Natural killer cell (primary cell): ENCODE results near the gene UBAP2L. TPM values are rescaled to one million over a fixed set of nuclear protein-coding genes. Genes with fewer than 3 reads are reported as not detected.

Experiments used
- ATAC-seq, 3 donors: fragments of 150-1000 bp in 2 of 3; fragments of 200-7000 bp in 1 of 3; cut with Tn5 transposase; 1 replicate in 1 of 3; 2 replicates in 2 of 3; pipeline ENCODE4 v1.10.0; 2021; ENCODE audit warnings: mild to moderate bottlenecking in 2 of 3, moderate library complexity in 2 of 3
- DNase-seq, 2 donors: peaks; one replicate each; pipeline versions ENCODE4 v3.0.0 to v3.0.0-alpha.2; 2013 to 2021; ENCODE audit warnings: mixed read lengths in 1 of 2
- H3K27ac ChIP-seq: one replicate; pipeline ENCODE4 v1.5.1; 2013; ENCODE audit warnings: mild to moderate bottlenecking, low read length
- H3K27me3 ChIP-seq: one replicate; pipeline ENCODE4 v1.6.1; 2013; ENCODE audit warnings: low read length; ENCODE audit not compliant: control insufficient read depth, insufficient read depth
- H3K36me3 ChIP-seq: one replicate; pipeline ENCODE4 v1.6.1; 2013; ENCODE audit warnings: low read length; ENCODE audit not compliant: control insufficient read depth, insufficient read depth
- H3K4me1 ChIP-seq: one replicate; pipeline ENCODE4 v1.6.1; 2013; ENCODE audit warnings: low read length; ENCODE audit not compliant: control insufficient read depth, insufficient read depth
- H3K4me3 ChIP-seq: one replicate; pipeline ENCODE4 v1.5.1; 2013; ENCODE audit warnings: low read length
- H3K9me3 ChIP-seq: one replicate; pipeline ENCODE4 v1.6.1; 2013; ENCODE audit warnings: low read length; ENCODE audit not compliant: control insufficient read depth, insufficient read depth
- H3K27ac Mint-ChIP-seq, 2 donors: one replicate each; pipeline ENCODE4 v1.8.0; 2022; ENCODE audit warnings: mild to moderate bottlenecking in 2 of 2, mixed read lengths in 2 of 2, moderate library complexity in 1 of 2
- H3K27me3 Mint-ChIP-seq, 2 donors: one replicate each; pipeline ENCODE4 v1.8.0; 2022; ENCODE audit warnings: low read depth in 2 of 2, mixed read lengths in 2 of 2
- H3K36me3 Mint-ChIP-seq: one replicate; pipeline ENCODE4 v1.8.0; 2022; ENCODE audit warnings: mixed read lengths
- H3K4me1 Mint-ChIP-seq, 2 donors: one replicate each; pipeline ENCODE4 v1.8.0; 2022; ENCODE audit warnings: mixed read lengths in 2 of 2
- H3K4me3 Mint-ChIP-seq: one replicate; pipeline ENCODE4 v1.8.0; 2022; ENCODE audit warnings: mild to moderate bottlenecking, moderate library complexity, mixed read lengths
- H3K9me3 Mint-ChIP-seq, 2 donors: one replicate each; pipeline ENCODE4 v1.8.0; 2022; ENCODE audit warnings: mixed read lengths in 2 of 2
- CTCF ChIP-seq: fragments of 200-600 bp; IDR thresholded peaks from one replicate; pipeline ENCODE4 v1.8.0; 2022; ENCODE audit warnings: antibody characterized with exemption
- WGBS: methylation state at CpG from one replicate; pipeline ENCODE4 v1.1.7; 2013; ENCODE audit warnings: missing lambda C conversion rate; ENCODE audit not compliant: insufficient coverage; 5-methylcytosine and 5-hydroxymethylcytosine counted together
- intact Hi-C: fragments of 100-400 bp; cut with micrococcal nuclease; formaldehyde crosslinking; loops from one replicate; pipeline ENCODE4 v1.14.2; 2022
- total RNA-seq, 4 donors: library from RNA; stranded (reverse); fragments of 120-200 nt in 1 of 4; gene quantifications; one replicate each; pipeline versions ENCODE4 v1.2.3 to v1.2.4, GENCODE V29; 2013 to 2022

UBAP2L gene
- total RNA-seq, 3 donors from 2014 or later (not counting 1 experiment from before 2014, with no cell fraction given), result 195 to 220 (median 218) TPM

DNA sequence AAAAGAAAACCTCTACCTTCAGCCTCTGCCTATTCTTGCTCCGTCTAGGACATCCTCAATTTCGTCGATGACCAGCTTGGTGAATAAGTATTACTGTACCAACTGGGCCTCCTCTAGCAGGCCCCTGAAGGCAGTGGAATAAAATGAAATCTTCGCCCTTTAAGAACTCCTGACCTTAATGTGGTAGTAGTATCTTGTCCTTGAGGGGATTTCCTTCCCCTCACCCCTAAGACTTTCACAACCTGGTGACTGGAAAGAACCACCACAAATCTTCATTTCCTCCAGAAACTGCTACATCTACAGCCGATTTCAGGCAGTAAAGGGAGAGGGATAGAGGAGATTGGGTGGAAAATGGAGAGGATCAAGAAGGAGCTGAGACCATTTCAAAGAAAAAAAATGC lies 50.1 kb downstream of the UBAP2L start:
- Mint-ChIP-seq H3K9me3 (no peaks in the 10 kb centered on the region), H3K4me3 (peak overlapping the region; percentile 98), H3K27ac (peak overlapping the region; percentile 99 to 100), H3K27me3 (no peaks in the 10 kb centered on the region), H3K36me3 (peaks cover 12% of the 10 kb centered on the region), H3K4me1 (peaks cover 26% of the 10 kb centered on the region in 2 donors)
- no peak overlapping the region for H3K4me3 ChIP-seq
- no peak for TF ChIP-seq CTCF
- WGBS, result 82% methylated on average over 4 of the region's 5 CpGs
- peak overlapping the region; percentile 27 for H3K27ac ChIP-seq
- ATAC-seq, result no peak
- H3K27me3 ChIP-seq, result no peaks in the 10 kb centered on the region
- no peak for DNase-seq
- intact Hi-C loops, result no loop called here
- H3K9me3 ChIP-seq, result no peaks in the 10 kb centered on the region
- H3K36me3 ChIP-seq, result peaks cover 29% of the 10 kb centered on the region
- peaks cover 19% of the 10 kb centered on the region for H3K4me1 ChIP-seq

DNA sequence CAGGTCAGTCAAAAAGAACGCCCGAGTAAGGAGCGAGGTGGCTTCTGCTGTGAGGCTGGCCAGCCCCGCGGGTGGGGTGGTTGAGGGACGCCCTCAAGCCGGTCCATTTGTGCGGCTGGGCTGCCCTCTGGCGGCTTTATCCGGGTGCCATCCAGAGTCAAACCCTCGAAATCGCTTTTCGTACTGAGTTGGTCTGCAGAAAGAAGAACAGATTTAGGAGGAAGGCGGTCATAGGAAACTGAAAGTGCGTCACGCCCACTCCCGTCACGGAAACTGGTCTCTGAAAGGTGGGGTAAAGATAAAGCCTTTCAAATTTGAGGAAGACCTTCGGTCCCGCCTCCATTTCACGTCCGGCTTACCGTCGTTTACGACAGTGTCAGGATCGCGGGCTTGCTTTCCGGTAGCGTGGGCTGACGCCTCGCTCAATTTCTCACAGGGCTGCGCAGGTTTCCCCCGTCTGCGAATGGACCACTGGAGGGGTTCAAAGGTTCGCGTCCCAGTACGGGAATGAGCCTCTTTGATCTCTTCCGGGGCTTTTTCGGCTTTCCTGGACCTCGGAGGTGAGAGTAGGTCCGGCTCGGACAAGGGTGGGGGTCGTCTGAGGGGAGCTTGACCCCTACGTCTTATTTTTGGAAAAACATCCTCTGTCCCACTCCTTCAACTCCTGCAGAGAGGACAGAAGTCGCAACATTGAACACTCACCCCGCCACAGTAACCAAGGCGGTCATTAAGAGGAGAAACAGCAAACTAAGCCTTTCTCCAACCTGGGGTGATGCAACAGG lies 51.7 kb downstream of the UBAP2L start, which contains the start of gene HAX1:
HAX1 (plus strand) TSS at position 413 of the 782 bp plus-strand sequence; CDS start at position 508, 95 bp downstream.
- intact Hi-C loops, result loop anchor here (1.0 to 2.0 kb wide), 6 partner anchors 52 to 282 kb away; partner anchors contain the start of genes RPS27 and UBAP2L
- TF ChIP-seq CTCF, result peak; percentile 73
- H3K36me3 Mint-ChIP-seq, result peaks cover 12% of the 10 kb centered on the region
- H3K9me3 Mint-ChIP-seq, result no peaks in the 10 kb centered on the region
- Histone ChIP-seq H3K27ac (peak within 1 kb of the TSS; percentile 94), H3K4me3 (peak within 1 kb of the TSS; percentile 87), H3K4me1 (peaks cover 18% of the 10 kb centered on the region), H3K36me3 (peaks cover 26% of the 10 kb centered on the region), H3K9me3 (no peaks in the 10 kb centered on the region), H3K27me3 (no peaks in the 10 kb centered on the region)
- peak within 1 kb of the TSS; percentile 98 for H3K4me3 Mint-ChIP-seq
- peaks cover 26% of the 10 kb centered on the region in 2 donors for H3K4me1 Mint-ChIP-seq
- 0% methylated on average over 45 of the region's 47 CpGs for WGBS
- H3K27ac Mint-ChIP-seq, result peak within 1 kb of the TSS; percentile 99 to 100
- no peaks in the 10 kb centered on the region for H3K27me3 Mint-ChIP-seq
- ATAC-seq (peak; percentile 89 to 96 (median 91)), DNase-seq (peak; percentile 93 to 99)

DNA sequence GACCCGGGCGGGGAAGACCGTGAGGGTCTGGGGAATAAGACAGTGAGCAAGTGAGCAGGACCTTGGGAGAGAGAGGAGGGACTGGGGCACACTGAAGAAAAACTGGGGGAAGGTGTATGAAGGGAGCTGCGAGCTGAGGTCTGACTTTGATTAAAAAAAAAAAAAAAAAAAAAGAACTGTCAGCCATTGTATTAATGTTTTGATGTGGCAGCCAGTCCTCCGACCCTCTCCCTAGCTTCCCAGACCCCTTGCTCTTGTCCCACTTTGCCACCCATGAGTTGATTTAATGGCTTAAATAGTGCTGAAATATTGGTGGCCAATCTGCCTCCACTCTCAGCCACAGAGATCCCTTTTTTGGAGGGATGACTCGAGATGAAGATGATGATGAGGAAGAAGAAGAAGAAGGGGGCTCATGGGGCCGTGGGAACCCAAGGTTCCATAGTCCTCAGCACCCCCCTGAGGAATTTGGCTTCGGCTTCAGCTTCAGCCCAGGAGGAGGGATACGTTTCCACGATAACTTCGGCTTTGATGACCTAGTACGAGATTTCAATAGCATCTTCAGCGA lies 52.3 kb downstream of the UBAP2L start:
- DNase-seq (peak in 1 of 2 donors; percentile 24), ATAC-seq (no peak)
- Mint-ChIP-seq H3K27ac (peak overlapping the region; percentile 99 to 100), H3K4me3 (peak overlapping the region; percentile 98), H3K36me3 (peaks cover 12% of the 10 kb centered on the region), H3K9me3 (no peaks in the 10 kb centered on the region), H3K27me3 (no peaks in the 10 kb centered on the region), H3K4me1 (peaks cover 26% of the 10 kb centered on the region in 2 donors)
- peaks cover 18% of the 10 kb centered on the region for H3K4me1 ChIP-seq
- H3K4me3 ChIP-seq, result peak overlapping the region; percentile 87
- no peak for TF ChIP-seq CTCF
- peak overlapping the region; percentile 94 for H3K27ac ChIP-seq
- H3K27me3 ChIP-seq, result no peaks in the 10 kb centered on the region
- intact Hi-C loops, result loop anchor here (1.0 to 2.0 kb wide), 6 partner anchors 53 to 283 kb away; partner anchors contain the start of genes RPS27 and UBAP2L
- H3K9me3 ChIP-seq, result no peaks in the 10 kb centered on the region
- 49% methylated on average over 13 of the region's 13 CpGs for WGBS
- H3K36me3 ChIP-seq, result peaks cover 26% of the 10 kb centered on the region
